ENCODE measurements around the gene PRR14L. TPM values are rescaled to one million over a fixed set of nuclear protein-coding genes. Genes with fewer than 3 reads are reported as not detected.

Gene PRR14L
- total and polyA plus RNA-seq, 7 donors = 2.7 to 16.4 (median 8.8) TPM

DNA sequence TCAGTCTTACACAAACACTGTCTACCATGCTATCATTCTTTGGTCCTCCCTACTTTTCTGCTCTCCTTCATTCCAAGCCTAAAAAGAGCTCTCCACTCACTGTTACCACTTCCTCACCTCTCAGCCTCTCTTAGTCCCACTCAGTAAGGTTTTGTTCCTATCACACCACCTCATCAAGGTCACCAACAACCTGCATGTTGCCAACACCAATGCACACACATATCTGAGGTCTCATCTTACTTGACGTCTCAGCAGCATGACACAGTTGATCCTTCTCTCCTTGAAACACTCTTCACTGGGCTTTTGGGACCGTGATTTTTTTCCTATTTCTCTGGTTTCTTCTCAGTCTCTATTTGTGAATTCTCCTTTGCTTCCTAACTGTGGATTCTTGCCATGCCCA lies 96.0 kb downstream of the PRR14L start:
- WGBS, 3 donors = 36 to 45% (median 45%) methylated on average over 2 of the region's 2 CpGs
- intact Hi-C loops (cut with DNase I) = no loop called here
- no peaks in the 10 kb centered on the region for H3K9me3 ChIP-seq
- peak; percentile 65 to 79 (median 73) for ATAC-seq
- TF ChIP-seq CTCF (IDR thresholded peaks at IDR 0.05) = no peak
- H3K4me3 ChIP-seq = no peak overlapping the region
- no peak for DNase-seq
- peak overlapping the region; percentile 44 for H3K27ac ChIP-seq
- H3K36me3 ChIP-seq (ENCODE audit: insufficient read depth in 1 of 2, low read depth in 1 of 2) = peaks cover 0 to 11% of the 10 kb centered on the region in 2 donors
- no peaks in the 10 kb centered on the region for H3K27me3 ChIP-seq (ENCODE audit: insufficient read depth in 3 of 3, low read length in 2 of 3)
- peaks cover 21% of the 10 kb centered on the region for H3K4me1 ChIP-seq

DNA sequence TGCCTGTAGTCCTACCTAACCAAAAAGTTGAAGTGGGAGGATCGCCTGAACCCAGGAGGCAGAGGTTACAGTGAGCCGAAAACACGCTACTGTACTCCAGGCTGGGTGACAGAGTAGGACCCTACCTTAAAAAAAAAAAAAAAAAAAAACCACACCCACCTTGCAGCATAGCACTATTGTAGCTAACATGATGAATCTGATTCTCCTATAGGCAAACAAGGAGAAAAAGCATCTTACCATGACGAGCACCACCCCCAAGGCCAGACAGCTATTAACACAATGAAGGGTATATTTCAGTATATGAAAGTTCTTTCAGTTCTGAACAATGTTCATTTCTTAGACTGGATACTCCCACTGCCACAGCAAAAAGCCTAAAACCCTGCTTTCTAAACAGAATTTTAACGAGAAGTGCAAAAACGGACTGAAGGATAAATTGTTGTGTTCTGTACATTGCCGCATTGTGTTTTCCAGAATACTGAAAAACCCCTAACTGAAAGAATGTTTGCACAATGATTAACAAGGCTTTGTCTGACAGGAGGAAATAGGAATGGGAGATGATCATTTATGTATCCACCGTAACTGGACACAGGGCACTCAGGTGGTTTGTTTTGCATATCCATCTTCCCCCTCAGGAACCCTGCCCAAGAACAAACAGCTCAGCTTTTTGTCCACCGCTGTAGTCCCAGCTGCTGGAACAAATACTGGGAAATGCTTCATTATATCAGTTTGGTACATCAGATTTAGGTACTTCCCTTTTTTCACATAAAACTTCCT lies 96.8 kb downstream of the PRR14L start:
- H3K9me3 ChIP-seq = no peaks in the 10 kb centered on the region
- intact Hi-C loops (cut with DNase I) = no loop called here
- H3K4me3 ChIP-seq = no peak overlapping the region
- ATAC-seq (no peak), DNase-seq (no peak)
- 87 to 90% (median 90%) methylated on average over 9 of the region's 9 CpGs for WGBS, 3 donors
- TF ChIP-seq CTCF (IDR thresholded peaks at IDR 0.05) = no peak
- peaks cover 21% of the 10 kb centered on the region for H3K4me1 ChIP-seq
- H3K27me3 ChIP-seq (ENCODE audit: insufficient read depth in 3 of 3, low read length in 2 of 3) = no peaks in the 10 kb centered on the region
- H3K27ac ChIP-seq = peak overlapping the region; percentile 44
- H3K36me3 ChIP-seq (ENCODE audit: insufficient read depth in 1 of 2, low read depth in 1 of 2) = peaks cover 0 to 18% of the 10 kb centered on the region in 2 donors

DNA sequence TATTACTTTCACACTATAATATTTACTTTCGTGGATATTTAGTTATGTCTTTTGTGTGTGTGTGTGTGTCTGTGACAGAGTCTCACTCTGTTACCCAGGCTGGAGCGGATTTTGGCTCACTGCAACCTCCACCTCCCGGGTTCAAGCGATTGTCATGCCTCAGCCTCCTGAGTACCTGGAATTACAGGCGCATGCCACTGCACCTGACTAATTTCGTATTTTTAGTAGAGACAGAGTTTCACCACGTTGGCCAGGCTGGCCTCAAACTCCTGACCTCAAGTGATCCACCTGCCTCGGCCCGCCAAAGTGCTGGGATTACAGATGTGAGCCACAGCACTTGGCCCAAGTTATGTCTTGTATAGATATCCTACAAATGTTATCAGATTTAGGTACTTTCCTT lies 97.8 kb downstream of the PRR14L start:
- ATAC-seq (peak; percentile 63 to 78 (median 68)), DNase-seq (peak in 1 of 2 donors; percentile 60)
- intact Hi-C loops (cut with DNase I) = no loop called here
- Histone ChIP-seq H3K27me3 (ENCODE audit: insufficient read depth in 3 of 3, low read length in 2 of 3) (no peaks in the 10 kb centered on the region), H3K9me3 (no peaks in the 10 kb centered on the region), H3K4me1 (peaks cover 21% of the 10 kb centered on the region), H3K4me3 (no peak overlapping the region), H3K27ac (peak overlapping the region; percentile 5), H3K36me3 (ENCODE audit: insufficient read depth in 1 of 2, low read depth in 1 of 2) (peaks cover 2 to 29% of the 10 kb centered on the region in 2 donors)
- 39 to 48% (median 44%) methylated on average over 9 of the region's 9 CpGs for WGBS, 3 donors
- TF ChIP-seq CTCF (IDR thresholded peaks at IDR 0.05) = no peak

- ATAC-seq = no peak
- Histone ChIP-seq H3K27me3 (ENCODE audit: insufficient read depth in 3 of 3, low read length in 2 of 3) (no peaks in the 10 kb centered on the region), H3K36me3 (ENCODE audit: insufficient read depth in 1 of 2, low read depth in 1 of 2) (peaks cover 6 to 33% of the 10 kb centered on the region in 2 donors), H3K9me3 (no peaks in the 10 kb centered on the region), H3K27ac (peak overlapping the region; percentile 5), H3K4me3 (no peak overlapping the region), H3K4me1 (peaks cover 21% of the 10 kb centered on the region)
- no peak for DNase-seq
- no peak for TF ChIP-seq CTCF (IDR thresholded peaks at IDR 0.05)
- intact Hi-C loops (cut with DNase I) = no loop called here
- WGBS, 3 donors = 85 to 90% (median 88%) methylated on average over 4 of the region's 4 CpGs
Observed at GRCh38 chr22:31651664-31652063, 98.3 kb downstream of the PRR14L start.

Data from psoas muscle (tissue), 8 donors.